ENCODE measurements around the gene C10orf71.

DNA sequence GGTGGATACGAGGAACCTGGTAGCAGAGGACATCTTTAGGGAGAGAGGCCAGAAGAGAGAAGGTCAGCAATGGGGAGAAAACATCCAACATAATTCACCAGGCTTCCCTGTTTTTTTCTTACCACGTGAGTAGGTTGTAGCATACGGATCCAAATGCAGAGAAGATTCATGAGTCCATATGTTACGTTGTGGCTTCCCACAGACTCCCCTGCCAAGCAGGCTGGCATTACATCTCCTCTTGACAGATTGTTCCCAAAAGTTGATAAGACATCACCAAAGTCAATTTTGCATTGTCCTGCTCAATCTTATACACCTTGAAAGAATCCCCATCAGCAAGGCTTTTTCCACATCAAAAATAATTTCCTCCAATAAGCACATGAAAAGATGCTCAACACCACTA lies 57.2 kb downstream of the C10orf71 start:
- TF ChIP-seq, protein P1, sequence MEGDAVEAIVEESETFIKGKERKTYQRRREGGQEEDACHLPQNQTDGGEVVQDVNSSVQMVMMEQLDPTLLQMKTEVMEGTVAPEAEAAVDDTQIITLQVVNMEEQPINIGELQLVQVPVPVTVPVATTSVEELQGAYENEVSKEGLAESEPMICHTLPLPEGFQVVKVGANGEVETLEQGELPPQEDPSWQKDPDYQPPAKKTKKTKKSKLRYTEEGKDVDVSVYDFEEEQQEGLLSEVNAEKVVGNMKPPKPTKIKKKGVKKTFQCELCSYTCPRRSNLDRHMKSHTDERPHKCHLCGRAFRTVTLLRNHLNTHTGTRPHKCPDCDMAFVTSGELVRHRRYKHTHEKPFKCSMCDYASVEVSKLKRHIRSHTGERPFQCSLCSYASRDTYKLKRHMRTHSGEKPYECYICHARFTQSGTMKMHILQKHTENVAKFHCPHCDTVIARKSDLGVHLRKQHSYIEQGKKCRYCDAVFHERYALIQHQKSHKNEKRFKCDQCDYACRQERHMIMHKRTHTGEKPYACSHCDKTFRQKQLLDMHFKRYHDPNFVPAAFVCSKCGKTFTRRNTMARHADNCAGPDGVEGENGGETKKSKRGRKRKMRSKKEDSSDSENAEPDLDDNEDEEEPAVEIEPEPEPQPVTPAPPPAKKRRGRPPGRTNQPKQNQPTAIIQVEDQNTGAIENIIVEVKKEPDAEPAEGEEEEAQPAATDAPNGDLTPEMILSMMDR (IDR thresholded peaks at IDR 0.05) = no peak
- TF ChIP-seq POLR2AphosphoS5 (IDR thresholded peaks at IDR 0.05; ENCODE audit: low read depth, low read length) (no peak), SIN3A (IDR thresholded peaks at IDR 0.05; ENCODE audit: borderline replicate concordance, insufficient read depth, low read depth, low read length) (no peak), TCF7L2 (IDR thresholded peaks at IDR 0.05; ENCODE audit: low read depth, low read length) (no peak)
- TF ChIP-seq, protein P2, sequence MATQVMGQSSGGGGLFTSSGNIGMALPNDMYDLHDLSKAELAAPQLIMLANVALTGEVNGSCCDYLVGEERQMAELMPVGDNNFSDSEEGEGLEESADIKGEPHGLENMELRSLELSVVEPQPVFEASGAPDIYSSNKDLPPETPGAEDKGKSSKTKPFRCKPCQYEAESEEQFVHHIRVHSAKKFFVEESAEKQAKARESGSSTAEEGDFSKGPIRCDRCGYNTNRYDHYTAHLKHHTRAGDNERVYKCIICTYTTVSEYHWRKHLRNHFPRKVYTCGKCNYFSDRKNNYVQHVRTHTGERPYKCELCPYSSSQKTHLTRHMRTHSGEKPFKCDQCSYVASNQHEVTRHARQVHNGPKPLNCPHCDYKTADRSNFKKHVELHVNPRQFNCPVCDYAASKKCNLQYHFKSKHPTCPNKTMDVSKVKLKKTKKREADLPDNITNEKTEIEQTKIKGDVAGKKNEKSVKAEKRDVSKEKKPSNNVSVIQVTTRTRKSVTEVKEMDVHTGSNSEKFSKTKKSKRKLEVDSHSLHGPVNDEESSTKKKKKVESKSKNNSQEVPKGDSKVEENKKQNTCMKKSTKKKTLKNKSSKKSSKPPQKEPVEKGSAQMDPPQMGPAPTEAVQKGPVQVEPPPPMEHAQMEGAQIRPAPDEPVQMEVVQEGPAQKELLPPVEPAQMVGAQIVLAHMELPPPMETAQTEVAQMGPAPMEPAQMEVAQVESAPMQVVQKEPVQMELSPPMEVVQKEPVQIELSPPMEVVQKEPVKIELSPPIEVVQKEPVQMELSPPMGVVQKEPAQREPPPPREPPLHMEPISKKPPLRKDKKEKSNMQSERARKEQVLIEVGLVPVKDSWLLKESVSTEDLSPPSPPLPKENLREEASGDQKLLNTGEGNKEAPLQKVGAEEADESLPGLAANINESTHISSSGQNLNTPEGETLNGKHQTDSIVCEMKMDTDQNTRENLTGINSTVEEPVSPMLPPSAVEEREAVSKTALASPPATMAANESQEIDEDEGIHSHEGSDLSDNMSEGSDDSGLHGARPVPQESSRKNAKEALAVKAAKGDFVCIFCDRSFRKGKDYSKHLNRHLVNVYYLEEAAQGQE (IDR thresholded peaks at IDR 0.05; ENCODE audit: insufficient read depth in 1 of 2, low read depth in 2 of 2, low read length in 1 of 2) = no peak
